B cell (primary cell): ENCODE measurements around the gene PPEF2. TPM values are rescaled to one million over a fixed set of nuclear protein-coding genes. Genes with fewer than 3 reads are reported as not detected.

Source experiments
- ATAC-seq: fragments of 200-7000 bp; cut with Tn5 transposase; one replicate; pipeline ENCODE4 v1.10.0; 2021; ENCODE audit warnings: low read depth, mild to moderate bottlenecking, moderate number of reproducible peaks, moderate library complexity
- CTCF ChIA-PET: fragments of 350-600 bp; sonication (Branson Sonifier 250); formaldehyde crosslinking; loops from one replicate; lab custom pipeline; 2021; ENCODE audit warnings: antibody characterized with exemption, inconsistent platforms; lab: Charles Lee
- POLR2A ChIA-PET: fragments of 350-600 bp; sonication (Branson Sonifier 250); formaldehyde crosslinking; loops from one replicate; lab custom pipeline; 2021; ENCODE audit warnings: antibody characterized with exemption; lab: Charles Lee
- DNase-seq: peaks from one replicate; pipeline ENCODE4 v3.0.0; 2013
- H2AFZ ChIP-seq: 2 replicates; pipeline ENCODE4 v1.6.1; 2012; ENCODE audit warnings: mild to moderate bottlenecking, low read depth, low read length; ENCODE audit not compliant: insufficient read depth, poor library complexity, severe bottlenecking
- H3K27ac ChIP-seq, 2 donors: 1 replicate in 1 of 2; 2 replicates in 1 of 2; pipeline ENCODE4 v1.5.1; 2012 to 2013; ENCODE audit warnings: low read length in 2 of 2, mild to moderate bottlenecking in 2 of 2, moderate library complexity in 1 of 2
- H3K27me3 ChIP-seq, 4 experiments: fragments of 200-600 bp in 1 of 4; sonication (generic) in 1 of 4; replicated peaks in 1 of 4; 1 replicate in 2 of 4; 2 replicates in 2 of 4; pipeline versions ENCODE4 v1.6.1 to v1.7.0; 2013 to 2016; ENCODE audit warnings: low read length in 3 of 4, mild to moderate bottlenecking in 2 of 4, mixed read lengths in 1 of 4, moderate library complexity in 1 of 4; ENCODE audit not compliant: insufficient read depth in 4 of 4, control insufficient read depth in 3 of 4; ENCODE audit errors: control extremely low read depth in 1 of 4
- H3K36me3 ChIP-seq, 2 experiments: replicated peaks in 1 of 2; 1 replicate in 1 of 2; 2 replicates in 1 of 2; pipeline versions ENCODE4 v1.6.1 to v1.7.1; 2013; ENCODE audit warnings: low read length in 1 of 2; ENCODE audit not compliant: insufficient read depth in 2 of 2, control insufficient read depth in 1 of 2; ENCODE audit errors: control extremely low read depth in 1 of 2, extremely low read depth in 1 of 2
- H3K4me1 ChIP-seq, 2 donors: fragments of 200-600 bp in 1 of 2; sonication (generic) in 1 of 2; 1 replicate in 1 of 2; 2 replicates in 1 of 2; pipeline versions ENCODE4 v1.5.1 to v1.6.1; 2013 to 2017; ENCODE audit warnings: low read length in 2 of 2; ENCODE audit not compliant: control insufficient read depth in 2 of 2, insufficient read depth in 2 of 2
- H3K4me2 ChIP-seq: replicated peaks from 2 replicates; pipeline ENCODE3; 2012; ENCODE audit warnings: mild to moderate bottlenecking, low read depth, low read length; ENCODE audit not compliant: poor library complexity, severe bottlenecking
- H3K4me3 ChIP-seq, 5 experiments: fragments of 200-600 bp in 1 of 5; sonication (generic) in 1 of 5; 1 replicate in 3 of 5; 2 replicates in 2 of 5; pipeline versions ENCODE4 v1.5.1 to v1.7.0; 2011 to 2016; ENCODE audit warnings: low read length in 4 of 5, mild to moderate bottlenecking in 4 of 5, low read depth in 2 of 5, control low read depth in 1 of 5, moderate library complexity in 1 of 5; ENCODE audit not compliant: insufficient read depth in 1 of 5; ENCODE audit errors: control extremely low read depth in 1 of 5, extremely low read depth in 1 of 5
- H3K79me2 ChIP-seq: fragments of 200-600 bp; sonication (generic); one replicate; pipeline ENCODE4 v1.6.0; 2016; ENCODE audit warnings: low read length; ENCODE audit not compliant: control insufficient read depth, insufficient read depth
- H3K9ac ChIP-seq: fragments of 200-600 bp; sonication (generic); 2 replicates; pipeline ENCODE4 v1.6.1; 2017; ENCODE audit warnings: mild to moderate bottlenecking, low read length, moderate library complexity
- H3K9me3 ChIP-seq, 3 donors: one replicate each; pipeline versions ENCODE4 v1.6.1 to v1.7.1; 2013; ENCODE audit warnings: low read length in 2 of 3; ENCODE audit not compliant: control insufficient read depth in 2 of 3, insufficient read depth in 1 of 3; ENCODE audit errors: control extremely low read depth in 1 of 3
- H4K20me1 ChIP-seq: 2 replicates; pipeline ENCODE4 v1.6.0; 2012; ENCODE audit warnings: mild to moderate bottlenecking, low read length; ENCODE audit not compliant: insufficient read depth, control insufficient read depth, poor library complexity, severe bottlenecking
- H3K27ac Mint-ChIP-seq: one replicate; pipeline ENCODE4 v1.8.0; 2021; ENCODE audit warnings: mixed read lengths
- H3K27me3 Mint-ChIP-seq: one replicate; pipeline ENCODE4 v1.8.0; 2021; ENCODE audit warnings: mixed read lengths
- H3K4me1 Mint-ChIP-seq: one replicate; pipeline ENCODE4 v1.8.0; 2021; ENCODE audit warnings: mixed read lengths
- H3K4me3 Mint-ChIP-seq: one replicate; pipeline ENCODE4 v1.8.0; 2021; ENCODE audit warnings: mixed read lengths
- H3K9me3 Mint-ChIP-seq: one replicate; pipeline ENCODE4 v1.8.0; 2022; ENCODE audit warnings: mixed read lengths; ENCODE audit not compliant: insufficient read depth
- CTCF ChIP-seq: fragments of 200-600 bp; IDR thresholded peaks from one replicate; pipeline ENCODE4 v1.8.0; 2022; ENCODE audit warnings: antibody characterized with exemption, mild to moderate bottlenecking
- EZH2 ChIP-seq: IDR thresholded peaks from 2 replicates; pipeline ENCODE4 v1.6.1; 2012; ENCODE audit warnings: borderline replicate concordance, low read depth, mild to moderate bottlenecking, moderate library complexity, low read length; ENCODE audit not compliant: insufficient read depth, poor library complexity, severe bottlenecking
- WGBS: methylation state at CpG from one replicate; pipeline ENCODE4 v1.1.5; 2013; ENCODE audit warnings: missing lambda C conversion rate; ENCODE audit not compliant: insufficient coverage; 5-methylcytosine and 5-hydroxymethylcytosine counted together
- intact Hi-C: fragments of 100-400 bp; cut with micrococcal nuclease; formaldehyde crosslinking; loops from one replicate; pipeline ENCODE4 v1.10.0; 2022
- polyA plus RNA-seq: library from polyadenylated mRNA; depleted of rRNA; stranded (reverse); fragments of >200 nt; gene quantifications from 2 replicates; pipeline ENCODE4 v1.2.3, GENCODE V29; 2012
- total RNA-seq, 2 donors: library from RNA; stranded (reverse); fragments of 120-200 nt in 1 of 2; gene quantifications; 1 replicate in 1 of 2; 2 replicates in 1 of 2; pipeline versions ENCODE4 v1.2.3 to v1.2.4, GENCODE V29; 2013 to 2022

Gene PPEF2
- total and polyA plus RNA-seq, 2 donors (not counting 1 experiment from before 2014, with no cell fraction given), result 0.07 to 0.10 TPM

GRCh38 chr4:75841641-75842520 lies 60.4 kb downstream of the PPEF2 start:
- CTCF ChIA-PET, result no interaction called here
- no peaks in the 10 kb centered on the region for H3K4me1 ChIP-seq
- POLR2A ChIA-PET, result no interaction called here
- Mint-ChIP-seq H3K9me3 (no peaks in the 10 kb centered on the region), H3K4me1 (peaks cover 6% of the 10 kb centered on the region), H3K27ac (no peak overlapping the region), H3K4me3 (no peak overlapping the region), H3K27me3 (no peaks in the 10 kb centered on the region)
- 100% methylated on average over 1 of the region's 8 CpGs for WGBS
- H3K36me3 ChIP-seq, result no peaks in the 10 kb centered on the region
- ATAC-seq, result no peak
- intact Hi-C loops, result loop anchor here (10.0 kb wide), 1 partner anchor 967 kb away; no protein-coding TSS in a partner anchor
- no peaks in the 10 kb centered on the region for H3K79me2 ChIP-seq
- H3K27me3 ChIP-seq, result no peaks in the 10 kb centered on the region
- no peaks in the 10 kb centered on the region for H4K20me1 ChIP-seq
- H3K4me3 ChIP-seq, result no peak overlapping the region
- no peak overlapping the region for H2AFZ ChIP-seq
- no peak overlapping the region for H3K9ac ChIP-seq
- TF ChIP-seq EZH2 (no peak), CTCF (no peak)
- no peaks in the 10 kb centered on the region for H3K9me3 ChIP-seq
- H3K4me2 ChIP-seq, result no peak overlapping the region
- no peak overlapping the region for H3K27ac ChIP-seq
- DNase-seq, result no peak

GRCh38 chr4:75834772-75835154 lies 67.5 kb downstream of the PPEF2 start:
- Histone ChIP-seq H3K4me3 (no peak overlapping the region), H2AFZ (no peak overlapping the region), H3K36me3 (no peaks in the 10 kb centered on the region), H3K9me3 (peaks cover 3 to 5% (median 4%) of the 10 kb centered on the region in 3 donors), H3K27ac (no peak overlapping the region), H3K79me2 (no peaks in the 10 kb centered on the region), H3K4me1 (no peaks in the 10 kb centered on the region), H3K9ac (no peak overlapping the region), H3K4me2 (no peak overlapping the region), H3K27me3 (peaks cover 0 to 8% (median 0%) of the 10 kb centered on the region in 4 experiments), H4K20me1 (no peaks in the 10 kb centered on the region)
- ATAC-seq, result no peak
- no peak overlapping the region for H3K27ac Mint-ChIP-seq
- peaks cover 3% of the 10 kb centered on the region for H3K4me1 Mint-ChIP-seq
- no peak for TF ChIP-seq CTCF
- no peak for TF ChIP-seq EZH2
- CTCF ChIA-PET, result no interaction called here
- no peaks in the 10 kb centered on the region for H3K9me3 Mint-ChIP-seq
- POLR2A ChIA-PET, result no interaction called here
- intact Hi-C loops, result no loop called here
- no peak overlapping the region for H3K4me3 Mint-ChIP-seq
- peaks cover 10% of the 10 kb centered on the region for H3K27me3 Mint-ChIP-seq
- no CpG with 5 or more reads among the region's 2 CpGs for WGBS
- no peak for DNase-seq
